GM12891 (cell line): ENCODE results near the gene IFT52.
A peak's percentile ranks its signal among the peaks of the same experiment; 100 is the strongest.

Source experiments
- DNase-seq: peaks from one replicate; pipeline ENCODE4 v3.0.0; 2011; ENCODE audit warnings: low spot score; ENCODE audit not compliant: insufficient read length
- FAIRE-seq: peaks from 2 replicates; lab custom pipeline; 2011; peaks lifted over from hg19 to GRCh38; lab: Jason Lieb, UNC
- PAX5 ChIP-seq: IDR thresholded peaks from 2 replicates; pipeline ENCODE4 v1.6.1; 2011; ENCODE audit warnings: low read length, moderate library complexity, mild to moderate bottlenecking; ENCODE audit not compliant: insufficient read depth, severe bottlenecking
- POLR2A ChIP-seq: IDR thresholded peaks from 2 replicates; pipeline ENCODE4 v1.6.1; 2011; ENCODE audit warnings: low read depth, low read length, control low read depth
- POLR2AphosphoS5 ChIP-seq: IDR thresholded peaks from 2 replicates; pipeline ENCODE4 v1.6.1; 2011; ENCODE audit warnings: low read depth, low read length, control low read depth
- POU2F2 ChIP-seq: IDR thresholded peaks from 2 replicates; pipeline ENCODE4 v1.6.1; 2011; ENCODE audit warnings: low read depth, mild to moderate bottlenecking, control low read depth, low read length, moderate library complexity
- SPI1 ChIP-seq: IDR thresholded peaks from 2 replicates; pipeline ENCODE4 v1.6.1; 2011; ENCODE audit warnings: low read depth, low read length, control low read depth
- TAF1 ChIP-seq: IDR thresholded peaks from 2 replicates; pipeline ENCODE4 v1.6.1; 2011; ENCODE audit warnings: low read depth, low read length, control low read depth

The IFT52 gene

GRCh38 chr20:43549416-43550065 lies 41.2 kb upstream of the IFT52 start:
- no peak for DNase-seq
- TF ChIP-seq TAF1, result no peak
- TF ChIP-seq SPI1, result no peak
- TF ChIP-seq PAX5, result no peak
- TF ChIP-seq POU2F2, result no peak
- no peak for TF ChIP-seq POLR2AphosphoS5
- FAIRE-seq, result no peak

GRCh38 chr20:43550456-43550855 lies 40.3 kb upstream of the IFT52 start:
- no peak for FAIRE-seq
- TF ChIP-seq SPI1 (no peak), POLR2AphosphoS5 (no peak)
- DNase-seq, result no peak

- no peak for TF ChIP-seq SPI1
- TF ChIP-seq PAX5, result no peak
- TF ChIP-seq POLR2AphosphoS5, result no peak
- TF ChIP-seq POLR2A, result no peak
- no peak for DNase-seq
- FAIRE-seq, result no peak
These were observed 36.4 kb upstream of the IFT52 start for GRCh38 chr20:43554369-43554768.

- DNase-seq (no peak), FAIRE-seq (no peak)
- TF ChIP-seq POU2F2 (no peak), POLR2AphosphoS5 (no peak), TAF1 (no peak), PAX5 (no peak), SPI1 (no peak), POLR2A (no peak)
These were observed 32.2 kb upstream of the IFT52 start, which contains the start of gene SGK2 for GRCh38 chr20:43558412-43559146. Gene SGK2, plus strand, starts transcription at chr20:43559027. Its CDS starts 7,469 bp downstream, at chr20:43566496.

- no peak for TF ChIP-seq TAF1
- TF ChIP-seq SPI1, result no peak
- no peak for TF ChIP-seq POLR2A
- no peak for TF ChIP-seq PAX5
- no peak for TF ChIP-seq POU2F2
- TF ChIP-seq POLR2AphosphoS5, result no peak
- FAIRE-seq (no peak), DNase-seq (no peak)
These were observed 31.4 kb upstream of the IFT52 start for GRCh38 chr20:43559147-43559987.

- TF ChIP-seq POLR2A (no peak), SPI1 (no peak), POU2F2 (no peak), PAX5 (no peak), TAF1 (no peak), POLR2AphosphoS5 (no peak)
- FAIRE-seq, result no peak
- no peak for DNase-seq
These were observed 29.8 kb upstream of the IFT52 start for GRCh38 chr20:43560974-43561373.

- FAIRE-seq, result no peak
These were observed 27.3 kb upstream of the IFT52 start for GRCh38 chr20:43563429-43563828.

GRCh38 chr20:43563991-43564390 lies 26.7 kb upstream of the IFT52 start:
- no peak for DNase-seq
- TF ChIP-seq POLR2AphosphoS5, result no peak
- TF ChIP-seq POLR2A, result no peak
- TF ChIP-seq POU2F2, result no peak
- TF ChIP-seq TAF1, result no peak
- no peak for TF ChIP-seq PAX5
- TF ChIP-seq SPI1, result no peak
- no peak for FAIRE-seq

More at GRCh38 chr20:43563429-43563828, 27.3 kb upstream of the IFT52 start:
- no peak for TF ChIP-seq PAX5
- TF ChIP-seq POLR2AphosphoS5, result no peak
- TF ChIP-seq POLR2A, result no peak
- no peak for TF ChIP-seq TAF1
- TF ChIP-seq POU2F2, result no peak
- no peak for TF ChIP-seq SPI1
- DNase-seq, result no peak

GRCh38 chr20:43564455-43564854 lies 26.3 kb upstream of the IFT52 start:
- peak; percentile 16 for FAIRE-seq
- TF ChIP-seq POLR2A (no peak), POU2F2 (no peak), TAF1 (no peak), PAX5 (no peak), SPI1 (no peak), POLR2AphosphoS5 (no peak)
- no peak for DNase-seq
